PC-3 (cell line): ENCODE measurements around the gene CHL1. TPM values are rescaled to one million over a fixed set of nuclear protein-coding genes. Genes with fewer than 3 reads are reported as not detected.

Source experiments
- ATAC-seq: fragments of 200-7000 bp; cut with Tn5 transposase; 2 replicates; pipeline ENCODE4 v1.9.1; 2020; ENCODE audit warnings: mild to moderate bottlenecking, moderate library complexity
- BruUV-seq: library from RNA; stranded (reverse); fragments of 400-500 nt; replicated peaks from 2 replicates; lab custom pipeline; 2021; lab: Mats Ljungman, UMichigan
- CTCF ChIA-PET: fragments of 300-600 bp; sonication (Branson Sonifier 250); formaldehyde crosslinking; loops from one replicate; lab custom pipeline; 2022; ENCODE audit warnings: antibody characterized with exemption; lab: Charles Lee
- POLR2A ChIA-PET: fragments of 300-600 bp; sonication (Branson Sonifier 250); formaldehyde crosslinking; loops from one replicate; lab custom pipeline; 2022; ENCODE audit warnings: antibody characterized with exemption; ENCODE audit not compliant: unreplicated experiment; lab: Charles Lee
- DNase-seq: peaks from one replicate; pipeline ENCODE4 v3.0.0-alpha.2; 2015
- H2AFZ ChIP-seq: fragments of 300-600 bp; sonication (generic); 2 replicates; pipeline ENCODE4 v1.6.0; 2016; ENCODE audit warnings: antibody characterized with exemption, low read length
- H3F3A ChIP-seq: fragments of 300-600 bp; sonication (generic); one replicate; pipeline ENCODE4 v1.6.0; 2017; ENCODE audit warnings: antibody characterized with exemption, low read length, control low read depth, mild to moderate bottlenecking; ENCODE audit not compliant: unreplicated experiment
- H3K27ac ChIP-seq: fragments of 300-600 bp; sonication (generic); 2 replicates; pipeline ENCODE4 v1.5.1; 2016; ENCODE audit warnings: mild to moderate bottlenecking, low read length
- H3K27me3 ChIP-seq: fragments of 300-600 bp; sonication (generic); 2 replicates; pipeline ENCODE4 v1.6.1; 2016; ENCODE audit warnings: low read length, mixed read lengths
- H3K36me3 ChIP-seq: fragments of 300-600 bp; sonication (generic); 2 replicates; pipeline ENCODE4 v1.6.1; 2016; ENCODE audit warnings: low read depth, mixed run types, low read length, mixed read lengths
- H3K4me1 ChIP-seq: fragments of 300-600 bp; sonication (generic); 2 replicates; pipeline ENCODE4 v1.5.1; 2016; ENCODE audit warnings: low read length; ENCODE audit not compliant: insufficient read depth
- H3K4me2 ChIP-seq: fragments of 300-600 bp; sonication (generic); 2 replicates; pipeline ENCODE4 v1.6.0; 2016; ENCODE audit warnings: low read length
- H3K4me3 ChIP-seq: fragments of 300-600 bp; sonication (generic); 2 replicates; pipeline ENCODE4 v1.5.1; 2016; ENCODE audit warnings: mild to moderate bottlenecking, low read length, mixed read lengths
- H3K79me2 ChIP-seq: fragments of 300-600 bp; sonication (generic); 2 replicates; pipeline ENCODE4 v1.6.1; 2017; ENCODE audit warnings: low read length, mixed read lengths
- H3K9ac ChIP-seq: fragments of 300-600 bp; sonication (generic); 2 replicates; pipeline ENCODE4 v1.6.0; 2016; ENCODE audit warnings: mild to moderate bottlenecking, low read length
- H3K9me2 ChIP-seq: fragments of 300-600 bp; sonication (generic); replicated peaks from 2 replicates; pipeline ENCODE4 v1.6.1; 2016; ENCODE audit warnings: mixed run types, low read length, mixed read lengths
- H3K9me3 ChIP-seq: fragments of 300-600 bp; sonication (generic); 2 replicates; pipeline ENCODE4 v1.6.1; 2016; ENCODE audit warnings: low read length, mixed read lengths
- H4K20me1 ChIP-seq: fragments of 300-600 bp; sonication (generic); 2 replicates; pipeline ENCODE4 v1.6.1; 2016; ENCODE audit warnings: low read length, mixed read lengths
- CTCF ChIP-seq: fragments of 300-600 bp; sonication (generic); conservative IDR thresholded peaks from 2 replicates; pipeline ENCODE4 v1.5.1; 2017; ENCODE audit warnings: antibody characterized with exemption, low read depth, mild to moderate bottlenecking, low read length
- EZH2 ChIP-seq: fragments of 300-600 bp; sonication (generic); IDR thresholded peaks from one replicate; pipeline ENCODE4 v1.6.1; 2017; ENCODE audit warnings: antibody characterized with exemption, mild to moderate bottlenecking, low read length; ENCODE audit not compliant: unreplicated experiment
- EZH2phosphoT487 ChIP-seq: fragments of 300-600 bp; sonication (generic); IDR thresholded peaks from 2 replicates; pipeline ENCODE4 v1.6.1; 2018; ENCODE audit warnings: mild to moderate bottlenecking, antibody characterized with exemption, low read length, borderline replicate concordance
- intact Hi-C: fragments of 100-400 bp; cut with micrococcal nuclease; formaldehyde crosslinking; loops from 2 replicates; pipeline ENCODE4 v1.9.0; 2023
- total RNA-seq: library from RNA; depleted of rRNA; stranded (reverse); fragments of >200 nt; gene quantifications from 2 replicates; pipeline ENCODE4 v1.2.3, GENCODE V29; 2014

Gene CHL1
- total RNA-seq, 1 experiment from 2014 or later = not detected

DNA sequence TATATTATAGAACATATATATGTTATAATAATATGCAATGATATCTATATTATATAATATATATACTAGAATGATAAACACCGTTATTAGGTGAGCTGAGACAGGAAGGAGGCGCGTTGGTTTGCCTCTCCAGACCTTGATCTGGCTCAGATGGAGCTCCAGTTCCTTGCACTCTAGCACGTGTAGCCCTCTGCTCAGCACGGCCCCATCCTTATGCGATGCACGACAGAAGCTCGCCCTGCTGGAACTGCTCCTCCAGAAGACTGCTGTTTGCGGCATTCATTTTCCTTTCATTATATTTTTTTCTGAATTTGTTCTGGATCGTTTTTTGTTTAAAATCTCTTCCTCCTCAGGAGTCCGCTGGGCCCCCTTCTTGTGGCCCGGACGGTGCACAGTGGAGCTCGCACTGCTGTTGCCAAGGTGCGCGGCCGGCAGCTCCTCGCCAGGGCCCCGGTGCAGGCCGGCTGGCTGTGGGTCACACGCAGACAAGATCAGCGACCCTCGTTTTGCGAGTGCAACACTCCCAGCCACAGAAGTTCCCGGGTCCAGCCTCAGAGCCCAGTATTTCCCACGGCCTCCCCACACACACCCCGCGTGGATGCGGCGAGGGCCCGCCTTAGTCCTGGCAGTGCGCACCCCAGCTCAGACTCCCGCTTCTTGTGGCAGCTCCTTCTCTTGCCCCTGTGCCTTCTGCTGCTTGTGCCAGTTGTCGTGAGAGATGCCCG lies 112.2 kb downstream of the CHL1 start:
- no TSS peak for BruUV-seq
- TF ChIP-seq EZH2phosphoT487 (no peak), CTCF (no peak), EZH2 (no peak)
- no peaks in the 10 kb centered on the region for H3K4me1 ChIP-seq
- H3K36me3 ChIP-seq = no peaks in the 10 kb centered on the region
- H3F3A ChIP-seq = no peaks in the 10 kb centered on the region
- CTCF ChIA-PET = no interaction called here
- no peaks in the 10 kb centered on the region for H3K79me2 ChIP-seq
- H2AFZ ChIP-seq = no peak overlapping the region
- POLR2A ChIA-PET = no interaction called here
- no peak overlapping the region for H3K4me3 ChIP-seq
- peaks cover 11% of the 10 kb centered on the region; the same call in 1 of the 2 replicates for H3K27me3 ChIP-seq
- peaks cover 6% of the 10 kb centered on the region; the same call in 1 of the 2 replicates for H3K9me3 ChIP-seq
- no peak overlapping the region for H3K9ac ChIP-seq
- no peaks in the 10 kb centered on the region for H3K9me2 ChIP-seq
- no peak overlapping the region for H3K4me2 ChIP-seq
- no peak for DNase-seq
- H4K20me1 ChIP-seq = no peaks in the 10 kb centered on the region
- no peak for ATAC-seq
- H3K27ac ChIP-seq = no peak overlapping the region
- intact Hi-C loops = no loop called here

DNA sequence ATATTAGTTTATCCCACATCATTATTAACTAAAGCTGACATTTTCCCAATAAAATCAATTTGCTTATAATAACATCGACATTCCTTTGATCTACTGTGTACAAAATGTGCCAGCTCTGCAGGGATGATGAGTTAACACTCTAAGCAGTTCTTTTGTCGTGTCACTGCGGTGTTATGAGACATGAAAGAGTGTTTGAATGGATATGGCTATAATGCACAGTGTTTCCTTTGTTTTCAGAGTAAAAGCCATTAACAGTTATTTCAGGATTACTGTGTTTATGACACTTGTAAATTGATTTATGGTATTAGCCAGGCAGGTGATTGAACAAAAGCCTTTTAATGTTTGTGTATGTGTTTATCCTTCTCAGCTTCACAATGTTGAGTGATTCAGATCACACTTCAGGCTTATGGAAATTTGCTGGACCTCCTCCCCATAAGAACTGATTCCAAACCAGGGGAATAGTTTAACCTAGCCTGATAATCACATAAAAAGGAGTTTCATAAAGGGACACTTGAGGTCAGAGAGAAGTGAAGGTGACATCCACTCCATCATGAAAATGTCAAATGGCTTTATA lies 115.7 kb downstream of the CHL1 start:
- Histone ChIP-seq H3K79me2 (no peaks in the 10 kb centered on the region), H3K4me3 (no peak overlapping the region), H3K9me2 (no peaks in the 10 kb centered on the region), H3K27ac (no peak overlapping the region), H3K36me3 (no peaks in the 10 kb centered on the region), H3K9me3 (no peaks in the 10 kb centered on the region), H3K4me1 (no peaks in the 10 kb centered on the region), H3F3A (no peaks in the 10 kb centered on the region), H2AFZ (no peak overlapping the region), H3K9ac (no peak overlapping the region), H4K20me1 (no peaks in the 10 kb centered on the region), H3K27me3 (peaks cover 6% of the 10 kb centered on the region; the same call in 1 of the 2 replicates), H3K4me2 (no peak overlapping the region)
- DNase-seq (no peak), ATAC-seq (no peak)
- TF ChIP-seq CTCF (no peak), EZH2phosphoT487 (no peak), EZH2 (no peak)
- ChIA-PET POLR2A (no interaction called here), CTCF (no interaction called here)
- intact Hi-C loops = no loop called here
- no TSS peak for BruUV-seq

GRCh38 chr3:312911-313310 lies 116.3 kb downstream of the CHL1 start:
- H3K79me2 ChIP-seq = no peaks in the 10 kb centered on the region
- H3K27me3 ChIP-seq = 0 out of 2 replicates have a peak, but pooled peaks cover 4% of the 10 kb centered on the region
- no peak for DNase-seq
- no peaks in the 10 kb centered on the region for H3K4me1 ChIP-seq
- no peak overlapping the region for H3K27ac ChIP-seq
- H4K20me1 ChIP-seq = no peaks in the 10 kb centered on the region
- H3K4me3 ChIP-seq = no peak overlapping the region
- ChIA-PET CTCF (no interaction called here), POLR2A (no interaction called here)
- H3K9ac ChIP-seq = no peak overlapping the region
- no TSS peak for BruUV-seq
- intact Hi-C loops = no loop called here
- no peak for ATAC-seq
- H3K4me2 ChIP-seq = no peak overlapping the region
- no peak for TF ChIP-seq EZH2phosphoT487
- no peak for TF ChIP-seq EZH2
- no peak for TF ChIP-seq CTCF
- no peak overlapping the region for H2AFZ ChIP-seq
- H3K36me3 ChIP-seq = no peaks in the 10 kb centered on the region
- H3K9me3 ChIP-seq = no peaks in the 10 kb centered on the region
- H3F3A ChIP-seq = no peaks in the 10 kb centered on the region
- H3K9me2 ChIP-seq = no peaks in the 10 kb centered on the region
